ENCODE measurements around the gene FAM174B. TPM values are rescaled to one million over a fixed set of nuclear protein-coding genes. Genes with fewer than 3 reads are reported as not detected.

FAM174B gene
- total RNA-seq, 1 experiment from 2014 or later: 8.3 TPM

GRCh38 chr15:92638709-92639365 lies 16.7 kb downstream of the FAM174B start:
- H3K4me3 ChIP-seq: no peak overlapping the region
- H3K4me1 ChIP-seq: peaks cover 33% of the 10 kb centered on the region
- H3K36me3 ChIP-seq: no peaks in the 10 kb centered on the region
- H3K27me3 ChIP-seq: no peaks in the 10 kb centered on the region
- peaks cover 8% of the 10 kb centered on the region; the same call in 1 of the 2 replicates for H3K9me3 ChIP-seq (replicated peaks)
- DNase-seq: no peak
- peak overlapping the region; percentile 66 for H3K27ac ChIP-seq

GRCh38 chr15:92638291-92638708 lies 17.3 kb downstream of the FAM174B start:
- Histone ChIP-seq H3K27me3 (no peaks in the 10 kb centered on the region), H3K36me3 (no peaks in the 10 kb centered on the region), H3K4me3 (no peak overlapping the region), H3K4me1 (peaks cover 34% of the 10 kb centered on the region), H3K9me3 (replicated peaks) (peaks cover 8% of the 10 kb centered on the region; the same call in 1 of the 2 replicates), H3K27ac (peak overlapping the region; percentile 66)
- peak; percentile 82 to 91 for DNase-seq

DNA sequence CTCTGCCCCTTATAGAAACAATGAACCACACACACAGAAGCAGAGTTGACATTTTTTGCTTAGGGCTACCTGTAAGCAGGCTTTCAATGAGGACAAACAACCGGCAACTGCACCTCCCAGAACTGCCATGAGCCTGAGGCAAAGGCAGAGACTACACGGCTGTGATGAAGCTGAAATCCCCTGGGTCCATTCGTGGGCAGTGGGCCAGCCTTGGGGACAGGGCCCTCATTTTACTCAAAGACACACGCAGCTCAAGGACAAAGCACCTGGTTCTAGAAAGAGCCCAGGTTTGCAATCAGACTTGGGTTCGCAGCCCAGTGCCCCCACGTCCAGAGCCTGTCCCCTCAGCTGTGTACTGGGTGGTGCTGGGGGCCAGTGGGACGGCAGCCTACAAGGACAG lies 17.9 kb downstream of the FAM174B start:
- Histone ChIP-seq H3K27ac (peak overlapping the region; percentile 66), H3K36me3 (no peaks in the 10 kb centered on the region), H3K4me3 (peak overlapping the region; percentile 3), H3K4me1 (peaks cover 34% of the 10 kb centered on the region), H3K9me3 (replicated peaks) (peaks cover 8% of the 10 kb centered on the region; the same call in 1 of the 2 replicates), H3K27me3 (no peaks in the 10 kb centered on the region)
- peak; percentile 78 to 84 for DNase-seq

- H3K27ac ChIP-seq: peak overlapping the region; percentile 66
- peak overlapping the region; percentile 3 for H3K4me3 ChIP-seq
- DNase-seq: peak; percentile 80 to 84
- H3K9me3 ChIP-seq (replicated peaks): peaks cover 8% of the 10 kb centered on the region; the same call in 1 of the 2 replicates
- H3K4me1 ChIP-seq: peaks cover 34% of the 10 kb centered on the region
- H3K36me3 ChIP-seq: no peaks in the 10 kb centered on the region
- H3K27me3 ChIP-seq: no peaks in the 10 kb centered on the region
Observed at GRCh38 chr15:92636908-92637481, 18.6 kb downstream of the FAM174B start.

DNA sequence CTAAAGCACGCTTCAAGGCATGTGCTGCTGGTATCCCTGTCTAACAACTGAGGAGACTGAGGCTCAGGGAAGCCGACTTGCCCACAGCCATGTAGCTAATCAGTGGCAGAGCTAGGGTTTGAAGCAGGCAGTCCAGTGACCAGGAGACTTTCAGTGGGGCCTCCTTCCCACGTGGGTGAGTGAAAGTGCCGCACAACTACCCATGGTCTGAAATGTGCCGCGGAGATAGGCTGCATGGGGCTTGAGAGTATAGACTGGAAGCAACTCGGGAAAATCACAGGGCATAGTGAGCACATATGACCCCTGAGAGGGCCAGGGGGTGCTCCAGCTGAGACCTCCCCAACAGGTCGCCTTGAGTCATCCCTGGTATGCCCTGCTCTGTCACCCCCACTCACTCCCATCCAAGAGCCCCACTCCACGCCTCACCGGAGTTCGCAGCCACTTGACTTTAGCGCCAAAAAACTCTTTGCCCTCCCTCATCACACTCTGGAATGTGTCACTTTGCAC lies 19.1 kb downstream of the FAM174B start:
- H3K9me3 ChIP-seq (replicated peaks): peaks cover 8% of the 10 kb centered on the region; the same call in 1 of the 2 replicates

DNA sequence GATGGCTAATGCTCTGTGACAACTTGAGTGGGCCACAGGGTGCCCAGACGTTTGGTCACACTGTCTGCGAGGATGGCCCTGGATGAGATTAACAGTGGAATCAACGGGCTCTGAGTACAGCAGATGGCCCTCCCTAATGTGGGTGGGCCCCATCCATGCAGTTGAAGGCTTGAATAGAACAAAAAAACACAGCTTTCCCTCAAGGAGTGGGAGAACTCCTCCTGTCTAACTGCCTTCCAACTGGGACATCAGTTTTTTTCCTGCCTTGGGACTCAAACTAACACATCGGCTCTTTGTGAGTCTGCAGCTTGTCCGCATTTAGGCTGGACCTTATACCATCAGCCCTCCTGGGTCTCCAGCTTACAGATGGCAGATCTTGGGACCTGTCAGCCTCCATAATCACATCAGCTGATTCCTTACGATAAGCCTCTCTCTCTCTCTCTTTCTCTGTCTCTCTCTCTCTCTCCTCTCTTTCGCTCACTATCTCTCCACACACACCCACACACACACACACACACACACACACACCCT lies 20.8 kb downstream of the FAM174B start:
- Histone ChIP-seq H3K27me3 (no peaks in the 10 kb centered on the region), H3K36me3 (no peaks in the 10 kb centered on the region), H3K27ac (no peak overlapping the region), H3K9me3 (replicated peaks) (no peaks in the 10 kb centered on the region; the same call in 1 of the 2 replicates), H3K4me1 (peaks cover 34% of the 10 kb centered on the region), H3K4me3 (no peak overlapping the region)
- no peak for DNase-seq

More for the DNA sequence above, 19.1 kb downstream of the FAM174B start:
- H3K27ac ChIP-seq: no peak overlapping the region
- DNase-seq: no peak
- no peaks in the 10 kb centered on the region for H3K27me3 ChIP-seq
- H3K36me3 ChIP-seq: no peaks in the 10 kb centered on the region
- no peak overlapping the region for H3K4me3 ChIP-seq
- H3K4me1 ChIP-seq: peaks cover 34% of the 10 kb centered on the region

DNA sequence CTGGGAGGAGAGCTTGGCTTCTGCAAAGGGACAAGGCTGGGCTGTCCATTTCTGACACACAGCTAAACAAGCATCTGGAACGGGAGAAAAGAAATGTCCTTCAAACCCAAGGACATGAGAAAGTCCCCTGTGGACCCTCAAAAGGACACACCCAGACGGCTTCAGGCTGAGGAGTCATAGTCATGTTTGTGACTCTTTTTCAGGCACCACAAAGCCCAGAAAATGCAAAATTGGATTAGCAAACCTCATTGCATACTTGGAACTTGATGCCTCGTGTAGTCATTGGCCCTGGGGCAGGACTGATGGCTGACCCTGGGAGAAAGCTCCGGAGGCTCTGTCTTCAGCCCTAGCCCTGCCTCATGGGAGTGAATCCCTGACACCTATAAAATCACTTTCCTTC lies 21.5 kb downstream of the FAM174B start:
- Histone ChIP-seq H3K9me3 (replicated peaks) (no peaks in the 10 kb centered on the region), H3K36me3 (no peaks in the 10 kb centered on the region), H3K27me3 (no peaks in the 10 kb centered on the region), H3K4me3 (no peak overlapping the region), H3K27ac (no peak overlapping the region), H3K4me1 (peaks cover 33% of the 10 kb centered on the region)
- DNase-seq: no peak

DNA sequence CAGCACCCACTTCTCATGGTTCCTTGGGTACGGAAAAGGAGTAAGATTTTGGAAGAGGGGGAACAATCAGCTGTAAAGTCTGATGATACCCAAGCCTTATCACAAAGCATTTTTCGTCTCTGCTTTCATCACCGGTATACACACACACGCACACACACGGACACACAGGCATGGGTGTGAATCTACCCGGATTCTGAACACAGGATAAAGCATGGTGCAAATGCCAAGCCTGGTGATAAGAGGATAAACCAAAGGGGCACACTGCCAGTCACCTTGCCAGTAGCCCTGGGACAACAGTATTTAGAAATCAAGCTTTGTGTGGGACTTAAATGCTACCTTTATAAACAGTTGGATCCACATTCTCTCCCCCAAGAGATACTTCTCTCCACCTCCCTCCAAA lies 22.2 kb downstream of the FAM174B start:
- no peak overlapping the region for H3K27ac ChIP-seq
- H3K27me3 ChIP-seq: no peaks in the 10 kb centered on the region
- DNase-seq: no peak
- peaks cover 27% of the 10 kb centered on the region for H3K4me1 ChIP-seq
- H3K9me3 ChIP-seq (replicated peaks): no peaks in the 10 kb centered on the region
- H3K4me3 ChIP-seq: no peak overlapping the region
- no peaks in the 10 kb centered on the region for H3K36me3 ChIP-seq

DNA sequence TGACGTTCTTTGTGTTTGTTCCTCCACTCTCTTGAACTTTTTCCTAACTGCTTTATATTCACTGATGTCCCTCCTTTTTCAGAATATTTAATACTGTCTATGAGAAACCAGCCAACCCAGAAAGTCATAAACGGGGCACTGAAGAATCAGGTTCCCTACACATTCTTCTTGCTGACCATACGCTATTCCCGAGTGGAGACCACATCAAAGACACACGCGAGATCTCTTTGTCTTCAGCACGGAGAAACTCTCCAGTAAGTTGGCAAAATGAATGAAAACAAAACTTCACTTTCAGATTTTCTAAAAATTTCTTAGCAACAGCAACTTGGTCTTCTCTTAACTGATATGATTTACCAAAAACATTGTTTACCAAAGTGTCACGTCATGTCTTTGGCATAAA lies 22.6 kb downstream of the FAM174B start:
- H3K4me3 ChIP-seq: no peak overlapping the region
- H3K27ac ChIP-seq: no peak overlapping the region
- H3K9me3 ChIP-seq (replicated peaks): no peaks in the 10 kb centered on the region
- no peaks in the 10 kb centered on the region for H3K27me3 ChIP-seq
- H3K4me1 ChIP-seq: peaks cover 22% of the 10 kb centered on the region
- no peaks in the 10 kb centered on the region for H3K36me3 ChIP-seq
- no peak for DNase-seq

- H3K36me3 ChIP-seq: no peaks in the 10 kb centered on the region
- no peaks in the 10 kb centered on the region for H3K27me3 ChIP-seq
- H3K27ac ChIP-seq: no peak overlapping the region
- DNase-seq: no peak
- no peaks in the 10 kb centered on the region for H3K9me3 ChIP-seq (replicated peaks)
- H3K4me3 ChIP-seq: no peak overlapping the region
- H3K4me1 ChIP-seq: peaks cover 10% of the 10 kb centered on the region
Observed at GRCh38 chr15:92631721-92632120, 23.9 kb downstream of the FAM174B start.

GRCh38 chr15:92629975-92630626 lies 25.5 kb downstream of the FAM174B start:
- H3K27ac ChIP-seq: no peak overlapping the region
- H3K27me3 ChIP-seq: no peaks in the 10 kb centered on the region
- H3K4me3 ChIP-seq: no peak overlapping the region
- peaks cover 13% of the 10 kb centered on the region for H3K4me1 ChIP-seq
- H3K36me3 ChIP-seq: no peaks in the 10 kb centered on the region
- H3K9me3 ChIP-seq (replicated peaks): no peaks in the 10 kb centered on the region
- DNase-seq: peak; percentile 72 to 85

GRCh38 chr15:92629276-92629974 lies 26.1 kb downstream of the FAM174B start:
- Histone ChIP-seq H3K27me3 (no peaks in the 10 kb centered on the region), H3K27ac (no peak overlapping the region), H3K9me3 (replicated peaks) (no peaks in the 10 kb centered on the region), H3K36me3 (no peaks in the 10 kb centered on the region), H3K4me1 (peaks cover 14% of the 10 kb centered on the region), H3K4me3 (no peak overlapping the region)
- DNase-seq: no peak

DNA sequence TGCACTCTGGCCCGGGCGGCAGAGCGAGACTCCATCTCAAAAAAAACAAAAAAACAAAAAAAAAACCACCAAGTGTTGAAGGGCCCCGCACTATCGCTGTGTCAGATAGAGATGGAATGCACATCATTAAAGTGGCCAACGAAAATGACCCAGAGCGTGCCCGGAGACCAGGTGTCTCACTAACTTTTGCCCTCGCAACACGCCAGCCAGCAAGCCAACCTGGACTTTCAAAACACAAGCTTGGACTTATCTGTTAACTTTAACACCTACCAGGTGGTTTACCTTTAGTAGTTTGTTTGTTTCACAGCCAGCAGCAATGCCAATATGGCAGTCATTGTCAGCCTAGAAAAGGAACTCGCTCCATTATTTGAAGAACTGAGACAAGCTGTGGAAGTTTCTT lies 28.6 kb downstream of the FAM174B start:
- Histone ChIP-seq H3K4me3 (no peak overlapping the region), H3K36me3 (no peaks in the 10 kb centered on the region), H3K27ac (no peak overlapping the region), H3K4me1 (peaks cover 28% of the 10 kb centered on the region), H3K27me3 (no peaks in the 10 kb centered on the region), H3K9me3 (replicated peaks) (no peaks in the 10 kb centered on the region)
- no peak for DNase-seq

DNA sequence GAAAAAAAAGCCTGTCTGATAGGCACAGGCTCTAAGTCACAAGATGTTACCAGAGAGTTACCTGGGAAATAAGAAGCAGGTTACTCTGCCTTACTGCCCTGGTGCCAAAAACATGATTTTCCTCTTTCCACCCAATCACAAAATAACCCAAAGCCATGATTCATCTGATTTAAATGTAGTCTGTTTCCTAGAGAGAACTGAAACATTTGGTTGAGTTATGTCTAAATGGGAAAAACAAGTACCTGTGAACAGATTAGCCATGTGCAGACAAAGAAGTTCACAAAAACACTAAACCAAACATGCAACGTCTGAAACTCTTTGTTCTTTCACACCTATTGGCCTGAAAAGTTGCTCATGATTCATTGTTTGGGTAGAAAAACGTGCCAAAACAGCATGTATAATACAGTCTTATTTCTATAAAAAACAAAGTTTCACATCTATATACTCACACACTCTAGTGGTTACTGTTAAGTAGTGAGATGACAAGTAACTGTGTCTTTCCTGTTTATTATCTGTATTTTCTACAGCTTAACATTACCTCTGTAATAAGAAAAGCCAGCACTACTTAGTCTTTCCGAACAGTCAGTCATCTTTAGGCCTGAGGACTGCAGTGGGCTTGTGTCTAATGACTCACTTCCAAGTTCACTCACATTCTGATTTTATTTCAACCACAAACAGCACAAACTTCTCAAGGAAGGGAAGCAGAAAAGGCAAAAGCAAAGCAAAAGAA lies 30.2 kb downstream of the FAM174B start:
- no peaks in the 10 kb centered on the region for H3K9me3 ChIP-seq (replicated peaks)
- H3K36me3 ChIP-seq: no peaks in the 10 kb centered on the region
- H3K4me1 ChIP-seq: peaks cover 31% of the 10 kb centered on the region
- no peak overlapping the region for H3K4me3 ChIP-seq
- peak overlapping the region; percentile 96 for H3K27ac ChIP-seq
- no peaks in the 10 kb centered on the region for H3K27me3 ChIP-seq
- peak in 1 of 2 experiments; percentile 52 for DNase-seq
